IMR-90 (cell line): ENCODE data around the gene PAM. TPM values are rescaled to one million over a fixed set of nuclear protein-coding genes. Genes with fewer than 3 reads are reported as not detected.

Experiments used
- ATAC-seq: fragments of 200-7000 bp; cut with Tn5 transposase; 2 replicates; pipeline ENCODE4 v1.9.1; 2020; ENCODE audit warnings: low read depth, mild to moderate bottlenecking, moderate library complexity
- BruUV-seq: library from RNA; stranded (reverse); fragments of 400-500 nt; replicated peaks from 2 replicates; lab custom pipeline; 2021; lab: Mats Ljungman, UMichigan
- CTCF ChIA-PET: fragments of 300-600 bp; formaldehyde crosslinking; extraction: SDS; loops from one replicate; lab custom pipeline; 2021; ENCODE audit warnings: antibody characterized with exemption; lab: Yijun Ruan, JAX
- POLR2A ChIA-PET: fragments of 300-600 bp; sonication (Branson Sonifier 250); formaldehyde crosslinking; loops from one replicate; lab custom pipeline; 2022; ENCODE audit warnings: antibody characterized with exemption; ENCODE audit not compliant: unreplicated experiment; lab: Charles Lee
- DNase-seq: peaks from one replicate; pipeline ENCODE4 v3.0.0; 2013
- H2AFZ ChIP-seq: replicated peaks from 2 replicates; pipeline ENCODE3; 2013; ENCODE audit warnings: low read length, mild to moderate bottlenecking; ENCODE audit not compliant: poor library complexity
- H2AK5ac ChIP-seq: 2 replicates; pipeline ENCODE4 v1.6.1; 2013; ENCODE audit warnings: low read depth, low read length, inconsistent platforms
- H2AK9ac ChIP-seq: replicated peaks from 2 replicates; pipeline ENCODE3; 2013; ENCODE audit warnings: mild to moderate bottlenecking, low read depth, low read length, moderate library complexity; ENCODE audit not compliant: poor library complexity
- H2BK120ac ChIP-seq: 2 replicates; pipeline ENCODE4 v1.6.1; 2013; ENCODE audit warnings: low read depth, low read length, inconsistent platforms
- H2BK15ac ChIP-seq: 3 replicates; pipeline ENCODE4 v1.6.1; 2013; ENCODE audit warnings: low read depth, low read length, inconsistent platforms
- H2BK20ac ChIP-seq: 2 replicates; pipeline ENCODE4 v1.6.1; 2013; ENCODE audit warnings: low read depth, mild to moderate bottlenecking, inconsistent platforms, low read length, moderate library complexity
- H2BK5ac ChIP-seq: 2 replicates; pipeline ENCODE4 v1.6.1; 2013; ENCODE audit warnings: mild to moderate bottlenecking, low read depth, low read length, inconsistent platforms; ENCODE audit not compliant: poor library complexity, severe bottlenecking
- H3K14ac ChIP-seq: replicated peaks from 2 replicates; pipeline ENCODE4 v1.6.1; 2013; ENCODE audit warnings: low read depth, low read length, inconsistent platforms
- H3K18ac ChIP-seq: 2 replicates; pipeline ENCODE4 v1.6.1; 2013; ENCODE audit warnings: low read depth, low read length, control low read depth
- H3K23ac ChIP-seq: 2 replicates; pipeline ENCODE4 v1.6.1; 2013; ENCODE audit warnings: low read depth, low read length, inconsistent platforms
- H3K27ac ChIP-seq: 2 replicates; pipeline ENCODE4 v1.5.1; 2013; ENCODE audit warnings: mild to moderate bottlenecking, control low read depth, low read length; ENCODE audit not compliant: insufficient read depth
- H3K27me3 ChIP-seq: 2 replicates; pipeline ENCODE4 v1.6.1; 2013; ENCODE audit warnings: low read length; ENCODE audit not compliant: control insufficient read depth, insufficient read depth
- H3K36me3 ChIP-seq: 2 replicates; pipeline ENCODE4 v1.6.1; 2013; ENCODE audit warnings: low read length, mixed read lengths; ENCODE audit not compliant: control insufficient read depth, insufficient read depth
- H3K4ac ChIP-seq: 2 replicates; pipeline ENCODE4 v1.6.1; 2013; ENCODE audit warnings: low read depth, low read length, inconsistent platforms
- H3K4me1 ChIP-seq: 2 replicates; pipeline ENCODE4 v1.6.1; 2013; ENCODE audit warnings: low read length, mixed read lengths; ENCODE audit not compliant: control insufficient read depth, insufficient read depth
- H3K4me2 ChIP-seq: 2 replicates; pipeline ENCODE4 v1.6.1; 2013; ENCODE audit warnings: low read depth, mild to moderate bottlenecking, control low read depth, low read length, moderate library complexity
- H3K4me3 ChIP-seq: 2 replicates; pipeline ENCODE4 v1.5.1; 2013; ENCODE audit warnings: low read depth, mild to moderate bottlenecking, control low read depth, low read length, moderate library complexity; ENCODE audit not compliant: insufficient read depth
- H3K56ac ChIP-seq: 2 replicates; pipeline ENCODE4 v1.6.1; 2013; ENCODE audit warnings: low read length, inconsistent platforms; ENCODE audit not compliant: insufficient read depth; ENCODE audit errors: extremely low read depth
- H3K79me1 ChIP-seq, 2 experiments: 2 replicates each; pipeline ENCODE4 v1.6.1; 2013; ENCODE audit warnings: low read length in 2 of 2, inconsistent platforms in 1 of 2, low read depth in 1 of 2
- H3K9ac ChIP-seq: 2 replicates; pipeline ENCODE4 v1.6.1; 2013; ENCODE audit warnings: low read depth, low read length, control low read depth
- H3K9me1 ChIP-seq: 2 replicates; pipeline ENCODE4 v1.6.1; 2013; ENCODE audit warnings: low read length, inconsistent platforms; ENCODE audit not compliant: insufficient read depth
- H3K9me3 ChIP-seq: 2 replicates; pipeline ENCODE4 v1.6.1; 2013; ENCODE audit warnings: low read length; ENCODE audit not compliant: control insufficient read depth, insufficient read depth
- H4K20me1 ChIP-seq: 2 replicates; pipeline ENCODE4 v1.6.1; 2013; ENCODE audit warnings: low read length, inconsistent platforms; ENCODE audit not compliant: insufficient read depth
- H4K5ac ChIP-seq: 2 replicates; pipeline ENCODE4 v1.6.1; 2013; ENCODE audit warnings: mild to moderate bottlenecking, low read depth, low read length, control low read depth
- H4K8ac ChIP-seq, 2 experiments: 2 replicates each; pipeline ENCODE4 v1.6.1; 2013; ENCODE audit warnings: low read depth in 2 of 2, low read length in 2 of 2, control low read depth in 1 of 2, inconsistent platforms in 1 of 2
- H4K91ac ChIP-seq: 2 replicates; pipeline ENCODE4 v1.6.1; 2013; ENCODE audit warnings: low read depth, low read length, inconsistent platforms; ENCODE audit not compliant: insufficient read depth
- BHLHE40 ChIP-seq: fragments of 150-350 bp; IDR thresholded peaks from 2 replicates; pipeline ENCODE4 v1.6.1; 2016; ENCODE audit warnings: mild to moderate bottlenecking, low read depth, low read length
- CEBPB ChIP-seq: IDR thresholded peaks from 2 replicates; pipeline ENCODE4 v1.6.1; 2012; ENCODE audit warnings: low read depth, low read length, improper control_type of control experiment
- CHD1 ChIP-seq: IDR thresholded peaks from 2 replicates; pipeline ENCODE4 v1.6.1; 2012; ENCODE audit warnings: low read depth, low read length, improper control_type of control experiment
- FOS ChIP-seq: fragments of 150-350 bp; IDR thresholded peaks from 2 replicates; pipeline ENCODE4 v1.6.1; 2016; ENCODE audit warnings: low read depth, low read length
- MAFK ChIP-seq: IDR thresholded peaks from 2 replicates; pipeline ENCODE4 v1.6.1; 2012; ENCODE audit warnings: low read depth, low read length, improper control_type of control experiment
- MAZ ChIP-seq: IDR thresholded peaks from 2 replicates; pipeline ENCODE4 v1.6.1; 2012; ENCODE audit warnings: low read depth, mild to moderate bottlenecking, low read length, improper control_type of control experiment, moderate library complexity, borderline replicate concordance
- MXI1 ChIP-seq: IDR thresholded peaks from 2 replicates; pipeline ENCODE4 v1.6.1; 2012; ENCODE audit warnings: low read depth, mild to moderate bottlenecking, low read length, moderate library complexity, borderline replicate concordance
- NFE2L2 ChIP-seq: fragments of 150-350 bp; IDR thresholded peaks from 2 replicates; pipeline ENCODE4 v1.6.1; 2016; ENCODE audit warnings: low read depth, mild to moderate bottlenecking, low read length
- POLR2A ChIP-seq: IDR thresholded peaks from 2 replicates; pipeline ENCODE4 v1.6.1; 2012; ENCODE audit warnings: mild to moderate bottlenecking, low read depth, low read length
- RAD21 ChIP-seq: IDR thresholded peaks from 2 replicates; pipeline ENCODE4 v1.6.1; 2012; ENCODE audit warnings: low read length, improper control_type of control experiment
- RCOR1 ChIP-seq: IDR thresholded peaks from 2 replicates; pipeline ENCODE4 v1.6.1; 2012; ENCODE audit warnings: mild to moderate bottlenecking, low read length, improper control_type of control experiment; ENCODE audit not compliant: insufficient replicate concordance
- SMC3 ChIP-seq: fragments of 150-350 bp; IDR thresholded peaks from 2 replicates; pipeline ENCODE4 v1.6.1; 2016; ENCODE audit warnings: low read depth, mild to moderate bottlenecking, antibody characterized with exemption, low read length, moderate library complexity
- WGBS, 2 experiments: methylation state at CpG; one replicate each; pipeline versions ENCODE4 v1.1.5 to v1.1.7; 2013; ENCODE audit warnings: missing lambda C conversion rate in 2 of 2; ENCODE audit not compliant: insufficient read length in 1 of 2; ENCODE audit errors: extremely low coverage in 2 of 2; 5-methylcytosine and 5-hydroxymethylcytosine counted together
- dilution Hi-C: fragments of 300-500 bp; cut with HindIII; formaldehyde crosslinking; loops from one replicate; pipeline ENCODE4 v1.14.3; 2018; ENCODE audit warnings: low sequenced_read_pairs; ENCODE audit not compliant: unreplicated experiment
- in situ Hi-C: fragments of 300-500 bp; cut with MboI; formaldehyde crosslinking; loops from 3 replicates; pipeline ENCODE4 v1.14.3; 2019; ENCODE audit warnings: low sequenced_read_pairs, inconsistent platforms, mixed read lengths
- intact Hi-C: fragments of 100-400 bp; cut with micrococcal nuclease; formaldehyde crosslinking; loops from 2 replicates; pipeline ENCODE4 v1.10.0; 2022
- polyA plus RNA-seq, 3 experiments: library from polyadenylated mRNA; depleted of rRNA; stranded (reverse); fragments of >200 nt; gene quantifications; 2 replicates each; pipeline ENCODE4 v1.2.3, GENCODE V29; 2012; ENCODE audit warnings: low replicate concordance in 1 of 3
- total RNA-seq: library from RNA; depleted of rRNA; stranded (reverse); fragments of >200 nt; gene quantifications from 2 replicates; pipeline ENCODE4 v1.2.3, GENCODE V29; 2012
- TF ChIP-seq, protein P1 (sequence below): fragments of 150-350 bp; IDR thresholded peaks from 2 replicates; pipeline ENCODE4 v1.6.1; 2016; ENCODE audit warnings: low read depth, mild to moderate bottlenecking, low read length, moderate library complexity, borderline replicate concordance
- TF ChIP-seq, protein P2 (sequence below): conservative IDR thresholded peaks from 2 replicates; pipeline ENCODE4 v1.5.1; 2012; ENCODE audit warnings: mild to moderate bottlenecking, low read depth, low read length, improper control_type of control experiment
- TF ChIP-seq, protein P3 (sequence below): fragments of 150-350 bp; IDR thresholded peaks from 2 replicates; pipeline ENCODE4 v1.6.1; 2017; ENCODE audit warnings: mild to moderate bottlenecking, antibody characterized with exemption, low read length, low read depth

The PAM gene
- total and polyA plus RNA-seq, 2 of the 4 experiments (the other 2 are of a cell fraction) = 115 to 179 TPM

DNA sequence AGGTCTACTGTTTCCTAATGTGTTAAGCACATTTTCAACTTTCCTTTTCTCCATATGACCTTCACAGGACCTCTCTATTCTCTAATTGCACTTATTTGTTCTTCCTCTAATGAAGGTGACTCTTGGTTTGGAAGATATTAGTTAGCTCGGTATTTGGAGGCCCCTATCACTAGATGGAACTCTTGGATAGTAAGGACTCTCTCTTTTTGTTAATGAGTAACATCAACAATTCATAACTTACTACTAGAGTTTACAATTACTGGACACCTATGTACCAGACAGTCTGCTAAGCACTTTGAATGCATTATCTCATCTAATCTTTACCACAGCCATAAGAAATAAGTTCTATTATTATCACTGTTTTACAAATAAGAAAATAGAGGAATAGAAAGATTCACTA is 23.4 kb upstream of the PAM start:
- H3K79me1 ChIP-seq = no peaks in the 10 kb centered on the region
- no peak overlapping the region for H3K4me3 ChIP-seq
- ChIA-PET CTCF (no interaction called here), POLR2A (no interaction called here)
- no peaks in the 10 kb centered on the region for H3K9me3 ChIP-seq
- H4K8ac ChIP-seq = no peak overlapping the region
- no CpG with 5 or more reads among the region's 1 CpG for WGBS, 2 experiments
- H3K27ac ChIP-seq = no peak overlapping the region
- no peaks in the 10 kb centered on the region for H3K9me1 ChIP-seq
- no TSS peak for BruUV-seq
- in situ Hi-C loops (no loop called here), intact Hi-C loops (no loop called here), dilution Hi-C loops (no loop called here)
- H2BK15ac ChIP-seq = no peak overlapping the region
- DNase-seq (no peak), ATAC-seq (no peak)
- no peak overlapping the region for H3K9ac ChIP-seq
- H3K27me3 ChIP-seq = no peaks in the 10 kb centered on the region
- H3K56ac ChIP-seq = no peak overlapping the region
- no peaks in the 10 kb centered on the region for H3K36me3 ChIP-seq
- H2BK5ac ChIP-seq = no peak overlapping the region
- no peaks in the 10 kb centered on the region for H4K20me1 ChIP-seq
- H2AK5ac ChIP-seq = no peak overlapping the region
- no peak overlapping the region for H3K4ac ChIP-seq
- no peak overlapping the region for H3K23ac ChIP-seq
- H2BK20ac ChIP-seq = no peak overlapping the region
- no peak overlapping the region for H4K91ac ChIP-seq
- H3K18ac ChIP-seq = no peak overlapping the region
- no peak overlapping the region for H3K14ac ChIP-seq
- no peak overlapping the region for H3K4me2 ChIP-seq
- no peak overlapping the region for H4K5ac ChIP-seq
- H2AFZ ChIP-seq = no peak overlapping the region
- no peaks in the 10 kb centered on the region for H3K4me1 ChIP-seq
- H2AK9ac ChIP-seq = no peak overlapping the region
- TF ChIP-seq SMC3 (no peak), RCOR1 (no peak), FOS (no peak), MAZ (no peak), CHD1 (no peak), MXI1 (no peak), BHLHE40 (no peak), NFE2L2 (no peak), RAD21 (no peak), MAFK (no peak), CEBPB (no peak), POLR2A (no peak)
- TF ChIP-seq, protein P1, sequence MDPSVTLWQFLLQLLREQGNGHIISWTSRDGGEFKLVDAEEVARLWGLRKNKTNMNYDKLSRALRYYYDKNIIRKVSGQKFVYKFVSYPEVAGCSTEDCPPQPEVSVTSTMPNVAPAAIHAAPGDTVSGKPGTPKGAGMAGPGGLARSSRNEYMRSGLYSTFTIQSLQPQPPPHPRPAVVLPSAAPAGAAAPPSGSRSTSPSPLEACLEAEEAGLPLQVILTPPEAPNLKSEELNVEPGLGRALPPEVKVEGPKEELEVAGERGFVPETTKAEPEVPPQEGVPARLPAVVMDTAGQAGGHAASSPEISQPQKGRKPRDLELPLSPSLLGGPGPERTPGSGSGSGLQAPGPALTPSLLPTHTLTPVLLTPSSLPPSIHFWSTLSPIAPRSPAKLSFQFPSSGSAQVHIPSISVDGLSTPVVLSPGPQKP = no peak
- TF ChIP-seq, protein P2, sequence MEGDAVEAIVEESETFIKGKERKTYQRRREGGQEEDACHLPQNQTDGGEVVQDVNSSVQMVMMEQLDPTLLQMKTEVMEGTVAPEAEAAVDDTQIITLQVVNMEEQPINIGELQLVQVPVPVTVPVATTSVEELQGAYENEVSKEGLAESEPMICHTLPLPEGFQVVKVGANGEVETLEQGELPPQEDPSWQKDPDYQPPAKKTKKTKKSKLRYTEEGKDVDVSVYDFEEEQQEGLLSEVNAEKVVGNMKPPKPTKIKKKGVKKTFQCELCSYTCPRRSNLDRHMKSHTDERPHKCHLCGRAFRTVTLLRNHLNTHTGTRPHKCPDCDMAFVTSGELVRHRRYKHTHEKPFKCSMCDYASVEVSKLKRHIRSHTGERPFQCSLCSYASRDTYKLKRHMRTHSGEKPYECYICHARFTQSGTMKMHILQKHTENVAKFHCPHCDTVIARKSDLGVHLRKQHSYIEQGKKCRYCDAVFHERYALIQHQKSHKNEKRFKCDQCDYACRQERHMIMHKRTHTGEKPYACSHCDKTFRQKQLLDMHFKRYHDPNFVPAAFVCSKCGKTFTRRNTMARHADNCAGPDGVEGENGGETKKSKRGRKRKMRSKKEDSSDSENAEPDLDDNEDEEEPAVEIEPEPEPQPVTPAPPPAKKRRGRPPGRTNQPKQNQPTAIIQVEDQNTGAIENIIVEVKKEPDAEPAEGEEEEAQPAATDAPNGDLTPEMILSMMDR = no peak
- TF ChIP-seq, protein P3, sequence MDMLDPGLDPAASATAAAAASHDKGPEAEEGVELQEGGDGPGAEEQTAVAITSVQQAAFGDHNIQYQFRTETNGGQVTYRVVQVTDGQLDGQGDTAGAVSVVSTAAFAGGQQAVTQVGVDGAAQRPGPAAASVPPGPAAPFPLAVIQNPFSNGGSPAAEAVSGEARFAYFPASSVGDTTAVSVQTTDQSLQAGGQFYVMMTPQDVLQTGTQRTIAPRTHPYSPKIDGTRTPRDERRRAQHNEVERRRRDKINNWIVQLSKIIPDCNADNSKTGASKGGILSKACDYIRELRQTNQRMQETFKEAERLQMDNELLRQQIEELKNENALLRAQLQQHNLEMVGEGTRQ = no peak
- no peak overlapping the region for H2BK120ac ChIP-seq
